Measurements from ENCODE around the gene ZFAND2A.
A peak's percentile ranks its signal among the peaks of the same experiment; 100 is the strongest.

GRCh38 chr7:1176891-1177373 lies 16.9 kb upstream of the ZFAND2A start:
- peak; percentile 89 for TF ChIP-seq CTCF (IDR thresholded peaks at IDR 0.05)
- TF ChIP-seq ZFX (IDR thresholded peaks at IDR 0.05; ENCODE audit: borderline replicate concordance): no peak

All from 22Rv1 (cell line).